SK-N-SH treated with all-trans-retinoic acid at 6 μM for 48 hours (cell line): ENCODE measurements around the gene DTD1.

ENCODE experiments used
- ARNTL ChIP-seq: fragments of 450-650 bp; formaldehyde crosslinking; IDR thresholded peaks from 2 replicates; pipeline ENCODE4 v1.5.0; 2020; ENCODE audit warnings: low read depth, mild to moderate bottlenecking, moderate library complexity, borderline replicate concordance
- OSR1 ChIP-seq: fragments of 250-450 bp; sonication (Bioruptor Pico); IDR thresholded peaks from 2 replicates; pipeline ENCODE4 v1.8.0; 2022; ENCODE audit warnings: moderate library complexity, mild to moderate bottlenecking, inconsistent platforms
- ZFP30 ChIP-seq: fragments of 450-650 bp; formaldehyde crosslinking; IDR thresholded peaks from 2 replicates; pipeline ENCODE4 v1.5.0; 2022; ENCODE audit warnings: mild to moderate bottlenecking, moderate library complexity
- TF ChIP-seq, protein P1 (sequence below): fragments of 250-450 bp; sonication (Bioruptor Pico); IDR thresholded peaks from 2 replicates; pipeline ENCODE4 v1.8.0; 2020; ENCODE audit warnings: mild to moderate bottlenecking, moderate library complexity, borderline replicate concordance
- TF ChIP-seq, protein P2 (sequence below): fragments of 250-450 bp; sonication (Bioruptor Pico); IDR thresholded peaks from 2 replicates; pipeline ENCODE4 v1.8.0; 2021; ENCODE audit warnings: low read depth, mild to moderate bottlenecking, moderate library complexity, borderline replicate concordance

DNA sequence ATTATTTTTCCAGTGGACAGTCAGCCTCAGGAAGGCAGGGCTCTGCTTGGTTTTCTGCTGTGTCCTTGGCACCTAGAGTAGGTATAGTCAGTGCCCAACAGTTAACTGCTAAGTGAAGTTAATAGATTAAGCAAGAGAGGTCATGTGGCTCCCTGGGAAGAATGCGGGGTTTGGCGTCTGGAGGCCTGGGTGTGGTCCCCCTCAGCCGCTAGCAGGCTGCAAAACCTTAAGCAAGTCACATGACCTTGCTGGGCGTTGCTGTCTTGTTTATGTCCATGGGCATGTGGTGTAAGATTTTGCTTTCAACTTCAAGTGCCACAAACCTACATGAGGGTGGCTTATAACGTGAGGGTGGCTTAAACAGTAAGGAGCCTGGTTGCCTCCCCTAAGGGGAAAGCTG is 150.2 kb downstream of the DTD1 start:
- TF ChIP-seq ARNTL (CRISPR knock-in tag) (no peak), OSR1 (CRISPR knock-in tag) (no peak), ZFP30 (CRISPR knock-in tag) (no peak)
- TF ChIP-seq, protein P1, sequence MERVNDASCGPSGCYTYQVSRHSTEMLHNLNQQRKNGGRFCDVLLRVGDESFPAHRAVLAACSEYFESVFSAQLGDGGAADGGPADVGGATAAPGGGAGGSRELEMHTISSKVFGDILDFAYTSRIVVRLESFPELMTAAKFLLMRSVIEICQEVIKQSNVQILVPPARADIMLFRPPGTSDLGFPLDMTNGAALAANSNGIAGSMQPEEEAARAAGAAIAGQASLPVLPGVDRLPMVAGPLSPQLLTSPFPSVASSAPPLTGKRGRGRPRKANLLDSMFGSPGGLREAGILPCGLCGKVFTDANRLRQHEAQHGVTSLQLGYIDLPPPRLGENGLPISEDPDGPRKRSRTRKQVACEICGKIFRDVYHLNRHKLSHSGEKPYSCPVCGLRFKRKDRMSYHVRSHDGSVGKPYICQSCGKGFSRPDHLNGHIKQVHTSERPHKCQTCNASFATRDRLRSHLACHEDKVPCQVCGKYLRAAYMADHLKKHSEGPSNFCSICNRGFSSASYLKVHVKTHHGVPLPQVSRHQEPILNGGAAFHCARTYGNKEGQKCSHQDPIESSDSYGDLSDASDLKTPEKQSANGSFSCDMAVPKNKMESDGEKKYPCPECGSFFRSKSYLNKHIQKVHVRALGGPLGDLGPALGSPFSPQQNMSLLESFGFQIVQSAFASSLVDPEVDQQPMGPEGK (CRISPR knock-in tag), result no peak
- TF ChIP-seq, protein P2, sequence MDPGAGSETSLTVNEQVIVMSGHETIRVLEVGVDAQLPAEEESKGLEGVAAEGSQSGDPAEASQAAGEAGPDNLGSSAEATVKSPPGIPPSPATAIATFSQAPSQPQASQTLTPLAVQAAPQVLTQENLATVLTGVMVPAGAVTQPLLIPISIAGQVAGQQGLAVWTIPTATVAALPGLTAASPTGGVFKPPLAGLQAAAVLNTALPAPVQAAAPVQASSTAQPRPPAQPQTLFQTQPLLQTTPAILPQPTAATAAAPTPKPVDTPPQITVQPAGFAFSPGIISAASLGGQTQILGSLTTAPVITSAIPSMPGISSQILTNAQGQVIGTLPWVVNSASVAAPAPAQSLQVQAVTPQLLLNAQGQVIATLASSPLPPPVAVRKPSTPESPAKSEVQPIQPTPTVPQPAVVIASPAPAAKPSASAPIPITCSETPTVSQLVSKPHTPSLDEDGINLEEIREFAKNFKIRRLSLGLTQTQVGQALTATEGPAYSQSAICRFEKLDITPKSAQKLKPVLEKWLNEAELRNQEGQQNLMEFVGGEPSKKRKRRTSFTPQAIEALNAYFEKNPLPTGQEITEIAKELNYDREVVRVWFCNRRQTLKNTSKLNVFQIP (CRISPR knock-in tag), result no peak
